Measurements from ENCODE around the gene PJA2.

Gene PJA2

DNA sequence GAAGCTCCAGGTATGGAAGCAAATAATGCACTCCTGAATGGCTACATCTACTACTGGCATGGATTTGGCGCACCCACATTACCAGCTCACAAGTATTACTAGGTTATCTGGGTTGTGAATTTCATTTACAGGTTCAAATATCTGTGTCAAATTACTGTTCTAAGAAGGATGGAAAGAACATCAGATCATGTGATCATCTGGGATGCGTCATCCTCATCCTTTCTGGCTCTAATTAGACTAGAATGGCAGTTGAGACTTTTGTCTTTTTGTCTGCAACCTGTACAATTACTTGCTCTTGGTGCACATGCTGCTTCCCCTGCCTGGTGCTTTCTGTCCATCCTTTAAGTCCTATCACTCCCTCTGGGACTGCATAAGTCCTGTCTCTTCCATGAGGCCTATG lies 64.1 kb downstream of the PJA2 start:
- no peak for DNase-seq

DNA sequence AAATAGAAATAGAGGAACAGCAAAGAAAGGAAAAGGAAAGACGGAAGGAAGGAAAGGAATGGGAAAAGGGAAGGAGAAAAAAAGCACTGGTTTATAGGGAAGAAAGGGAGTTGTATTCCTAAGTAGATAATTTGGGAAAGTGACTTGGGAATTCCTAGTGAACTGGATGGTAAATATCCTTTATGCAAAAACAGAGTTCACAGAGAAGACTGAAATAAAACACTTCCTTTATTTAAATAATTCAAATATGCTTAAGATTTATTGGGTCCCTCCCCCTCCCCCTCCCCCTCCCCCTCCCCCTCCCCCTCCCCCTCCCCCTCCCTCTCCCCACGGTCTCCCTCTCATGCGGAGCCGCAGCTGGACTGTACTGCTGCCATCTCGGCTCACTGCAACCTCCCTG lies 69.4 kb downstream of the PJA2 start:
- no peak for DNase-seq

- DNase-seq = no peak
Observed at GRCh38 chr5:109335114-109335513, 74.7 kb downstream of the PJA2 start.

DNA sequence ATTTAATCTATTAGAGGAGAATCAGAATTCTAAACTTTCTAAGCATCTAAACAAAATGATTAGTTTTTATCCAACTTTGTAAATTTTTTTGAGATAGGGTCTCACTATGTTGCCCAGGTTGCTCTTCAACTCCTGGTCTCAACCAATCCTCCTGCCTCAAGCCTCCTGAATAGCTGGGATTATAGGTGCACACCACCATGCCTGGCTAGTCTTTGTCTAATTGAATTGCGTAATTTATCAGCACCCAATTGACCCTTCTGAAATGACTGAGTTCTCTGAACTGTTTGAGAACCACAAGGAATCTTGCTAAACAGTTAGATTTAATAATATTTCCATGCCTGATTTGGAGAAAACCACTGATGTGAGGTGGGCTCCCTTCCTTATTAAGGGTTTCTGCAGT lies 75.7 kb downstream of the PJA2 start:
- DNase-seq = no peak

- DNase-seq = no peak
Observed at GRCh38 chr5:109329333-109330237, 80.2 kb downstream of the PJA2 start.

GRCh38 chr5:109328626-109329025 lies 81.1 kb downstream of the PJA2 start:
- no peak for DNase-seq

- no peak for DNase-seq
Observed at GRCh38 chr5:109327570-109327969, 82.2 kb downstream of the PJA2 start.

DNA sequence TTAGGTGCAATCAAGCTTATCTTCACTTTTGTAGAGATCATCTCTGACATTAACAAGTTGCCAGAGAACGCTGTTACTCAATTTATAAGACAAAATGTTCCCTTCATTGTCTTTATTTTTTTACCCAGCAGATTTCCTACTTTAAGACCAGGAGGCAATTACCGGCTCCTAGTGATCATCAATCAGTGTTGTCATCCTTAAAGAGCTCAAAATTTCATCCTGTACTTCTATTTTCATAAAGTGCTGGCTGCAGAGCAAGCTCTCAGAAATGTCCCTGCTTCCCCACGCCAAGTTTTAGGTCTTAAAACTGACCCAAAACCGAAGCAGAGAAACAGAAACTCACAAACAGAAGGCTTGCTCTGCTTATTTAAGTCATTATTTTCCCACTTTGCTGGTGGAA lies 82.9 kb downstream of the PJA2 start:
- no peak for DNase-seq

GRCh38 chr5:109325456-109325855 lies 84.3 kb downstream of the PJA2 start:
- DNase-seq = no peak

DNA sequence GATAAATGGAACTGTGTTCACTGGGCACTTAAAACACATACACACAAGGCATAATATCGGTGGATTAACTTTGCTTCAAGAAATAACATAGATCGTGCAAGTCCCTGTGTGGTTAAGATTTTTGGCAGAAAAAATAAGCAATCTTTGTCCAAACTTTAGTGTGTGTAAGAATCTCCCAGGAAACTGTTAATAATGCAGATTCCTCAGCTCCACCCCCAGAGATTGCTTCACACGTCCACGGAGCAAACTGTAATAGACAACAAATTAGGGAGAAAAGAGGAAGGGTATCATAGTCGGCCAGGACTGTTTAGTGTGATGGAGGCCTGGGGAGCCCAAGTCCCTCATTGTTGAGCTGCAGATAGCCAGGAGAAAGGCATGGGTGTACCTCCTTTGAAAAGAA lies 84.8 kb downstream of the PJA2 start:
- no peak for DNase-seq

DNA sequence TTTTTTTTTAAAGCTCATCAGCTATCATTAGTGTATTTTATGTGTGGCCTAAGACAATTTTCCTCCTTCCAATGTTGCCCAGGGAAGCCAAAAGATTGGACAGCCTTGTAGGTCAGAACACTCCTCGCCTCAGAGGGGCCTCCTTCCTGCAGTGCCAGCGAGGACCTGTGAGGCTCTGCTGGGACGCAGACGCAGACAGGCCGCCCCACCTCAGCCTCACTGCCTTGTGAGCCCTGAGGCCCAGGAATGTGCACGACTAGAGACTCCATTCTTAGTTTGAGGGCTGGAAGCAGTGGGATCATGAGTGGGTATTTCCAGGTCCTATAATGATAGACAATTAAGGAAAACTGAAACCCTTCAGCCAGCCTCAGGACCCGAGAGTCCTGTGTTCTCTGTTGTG lies 85.4 kb downstream of the PJA2 start:
- no peak for DNase-seq

DNA sequence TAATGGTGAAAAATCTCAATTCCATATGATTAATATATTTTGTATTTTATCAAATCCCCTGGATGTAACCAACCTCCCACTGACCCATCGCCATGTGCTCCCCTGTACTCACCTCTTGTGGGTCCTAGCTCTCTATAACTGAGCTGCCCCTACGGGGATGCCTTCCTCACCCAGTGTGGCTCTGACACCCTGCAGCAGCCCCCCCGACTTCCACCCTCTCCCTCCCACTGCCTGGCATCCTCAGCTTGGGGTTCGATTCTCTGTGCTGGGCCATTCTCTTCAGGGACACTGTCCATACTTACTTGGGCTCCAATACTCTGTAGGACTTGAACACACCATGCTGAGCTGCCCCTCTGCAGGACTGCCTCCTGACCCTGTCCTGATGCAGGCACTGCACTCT lies 87.1 kb downstream of the PJA2 start:
- DNase-seq = no peak

GRCh38 chr5:109319351-109319750 lies 90.4 kb downstream of the PJA2 start:
- no peak for DNase-seq

- DNase-seq = no peak
Observed at GRCh38 chr5:109318455-109319108, 91.2 kb downstream of the PJA2 start.

DNA sequence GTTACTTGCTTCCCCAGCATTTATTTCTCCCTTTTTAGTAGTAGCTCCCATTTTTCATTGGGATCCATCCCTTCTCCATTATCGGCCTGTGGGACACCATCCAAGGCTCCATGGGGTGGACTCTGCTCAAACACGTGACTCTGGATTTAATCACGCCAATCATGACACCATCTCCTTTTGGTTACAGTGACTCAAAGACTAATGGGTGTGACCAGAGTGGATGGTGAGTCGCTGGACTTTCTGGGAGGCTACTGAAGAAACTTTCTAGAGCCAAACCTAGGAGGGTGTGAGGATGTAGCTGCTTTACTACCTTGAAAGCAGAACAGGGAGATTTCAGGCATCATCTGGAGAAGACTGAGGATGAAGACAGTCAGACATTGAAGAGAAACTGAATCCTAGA lies 93.1 kb downstream of the PJA2 start:
- DNase-seq = no peak

GRCh38 chr5:109315245-109315644 lies 94.5 kb downstream of the PJA2 start:
- no peak for DNase-seq

DNA sequence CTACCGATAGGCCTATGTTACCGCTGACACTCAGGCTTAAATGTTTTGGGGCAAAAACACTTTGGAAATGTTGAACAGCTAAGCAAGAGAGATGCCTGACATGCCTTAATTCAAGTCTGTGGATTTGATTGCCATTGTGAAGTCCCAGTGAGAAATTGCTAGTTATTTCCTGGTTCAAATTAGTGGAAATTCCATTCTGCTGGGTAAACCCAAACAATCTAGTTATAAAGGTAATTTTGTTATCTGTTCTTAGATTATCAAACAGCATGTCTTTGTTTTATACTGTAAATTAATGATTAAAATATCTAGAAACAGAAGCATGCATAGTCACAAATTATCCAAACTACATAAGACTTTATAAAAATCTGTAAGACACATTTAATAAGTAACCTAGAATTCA lies 96.6 kb downstream of the PJA2 start:
- no peak for DNase-seq

DNA sequence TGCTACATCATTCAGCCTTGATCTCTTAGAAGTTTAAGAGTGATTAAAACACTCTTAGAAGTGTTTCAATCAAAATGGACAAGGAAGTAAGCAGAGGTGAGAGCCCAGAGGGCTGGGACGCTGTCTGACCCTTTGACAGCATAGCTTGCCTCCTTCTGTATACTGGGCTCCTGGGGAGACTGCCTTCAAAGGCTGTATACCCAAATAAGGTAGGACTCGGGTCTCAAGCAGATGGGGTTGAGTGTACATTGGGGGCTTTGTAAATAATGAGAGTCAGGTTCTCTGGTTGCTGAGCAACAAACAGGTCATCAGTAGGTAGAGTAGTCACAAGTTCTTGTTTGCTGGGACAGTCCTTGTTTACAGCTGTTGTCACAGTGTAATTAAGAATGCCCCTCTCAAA lies 97.1 kb downstream of the PJA2 start:
- no peak for DNase-seq

GRCh38 chr5:109310315-109310714 lies 99.5 kb downstream of the PJA2 start:
- no peak for DNase-seq

DNA sequence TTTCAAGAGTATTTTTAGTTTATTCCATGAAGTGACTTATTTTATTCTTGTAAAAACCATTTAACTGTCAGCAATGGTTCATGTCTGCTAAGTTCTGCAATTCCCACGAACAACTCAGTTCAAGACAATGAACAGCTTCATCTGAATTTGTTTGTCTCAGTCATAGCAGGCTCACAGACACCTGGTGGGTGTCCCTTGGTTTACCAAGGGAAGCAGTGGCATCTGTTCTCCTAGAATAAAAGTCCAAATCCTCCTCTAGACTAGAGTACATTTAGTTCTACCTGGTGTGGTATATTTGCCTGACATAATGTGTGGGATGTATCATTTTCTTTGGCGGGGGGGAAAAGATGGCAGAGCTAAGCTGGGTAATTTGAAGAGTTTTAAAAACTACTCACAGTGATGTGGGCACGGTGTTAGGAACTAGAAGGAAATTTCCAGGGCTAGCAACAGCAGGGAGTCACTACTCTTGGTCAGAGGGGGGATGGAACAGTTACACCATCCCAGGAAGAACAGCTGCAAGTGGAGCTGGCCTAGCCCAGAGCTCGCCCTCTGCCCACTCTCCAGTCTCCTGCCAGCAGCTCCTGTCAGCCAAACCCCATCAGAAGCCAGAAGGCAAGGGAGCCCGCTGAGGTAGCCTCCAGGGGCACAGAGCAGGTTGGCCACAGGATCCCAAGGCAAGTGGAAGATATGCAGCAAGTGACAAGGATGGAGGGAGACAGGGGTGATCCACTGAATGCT lies 100.3 kb downstream of the PJA2 start:
- DNase-seq = no peak

DNA sequence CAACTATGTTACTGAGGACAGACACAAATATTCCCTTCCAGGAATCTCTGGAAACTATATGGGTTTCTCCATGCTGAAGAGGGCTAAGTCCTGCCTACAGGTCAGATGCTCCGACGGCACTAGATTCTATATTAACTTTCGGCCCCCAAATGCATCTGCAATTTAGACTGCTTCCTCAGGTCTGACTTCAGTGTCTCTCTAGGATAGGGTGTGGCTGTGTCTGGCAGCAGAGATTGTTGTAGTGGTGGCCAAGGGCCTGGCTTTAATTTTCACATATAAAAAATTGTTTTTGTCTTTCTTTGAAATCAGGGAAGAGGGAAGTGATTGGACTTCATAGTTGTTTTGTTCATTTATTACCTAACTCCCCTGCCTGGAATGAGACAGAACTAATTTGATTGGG lies 101.8 kb downstream of the PJA2 start:
- DNase-seq = no peak

DNA sequence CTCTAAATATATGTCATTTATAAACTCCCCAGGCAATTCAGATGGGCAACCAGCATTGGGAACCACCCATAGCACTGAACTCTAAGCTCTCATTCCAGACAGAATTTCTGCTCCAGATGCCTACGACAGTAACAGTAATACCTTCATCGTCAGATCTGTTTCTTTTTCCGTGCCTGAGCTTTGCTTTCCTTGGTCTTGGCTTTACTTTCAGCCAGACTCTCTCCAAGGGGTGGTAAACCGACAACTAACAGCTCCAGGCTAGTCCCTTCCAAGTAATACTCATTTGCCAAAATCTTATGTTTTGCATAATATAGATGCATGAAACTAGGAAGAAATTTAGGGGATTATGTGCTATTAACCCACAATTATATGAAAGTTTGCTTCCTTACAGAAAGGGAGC lies 102.3 kb downstream of the PJA2 start:
- DNase-seq = no peak

DNA sequence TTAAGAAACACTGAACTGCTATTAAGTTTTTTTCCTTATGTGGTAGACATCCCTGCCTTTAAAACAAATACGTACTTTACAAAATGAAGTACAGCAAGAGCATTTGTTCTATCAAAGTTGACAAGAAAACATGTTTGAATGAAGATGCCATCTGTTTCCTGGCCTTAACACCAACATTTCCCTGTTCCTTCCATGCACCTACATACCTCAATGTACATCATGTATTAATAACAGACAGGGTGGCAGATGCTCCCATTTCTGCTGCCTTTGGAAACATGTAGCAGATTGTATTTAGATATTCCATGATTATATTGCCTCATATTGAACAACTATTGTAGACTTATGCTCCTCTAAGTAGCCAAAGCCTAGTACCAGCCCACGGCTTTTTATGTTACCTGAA lies 104.4 kb downstream of the PJA2 start:
- no peak for DNase-seq

- DNase-seq = no peak
Observed at GRCh38 chr5:109304309-109304708, 105.5 kb downstream of the PJA2 start.

Data from NCI-H1092 treated with DMSO at 0.1 percent for 48 hours (cell line).